Gastrocnemius medialis (tissue), 4 donors: Measurements from ENCODE around the gene ZNF536. TPM values are rescaled to one million over a fixed set of nuclear protein-coding genes. Genes with fewer than 3 reads are reported as not detected.
"Not testable (repeated sequence)": the region's sequence is repeated elsewhere in the genome, so short reads cannot be mapped to it uniquely, and the experiment has no call there.

ENCODE experiments used
- ATAC-seq, 2 donors: fragments of 150-250 bp; one replicate each; pipeline ENCODE4 v1.9.1; 2016
- DNase-seq, 2 donors: peaks; one replicate each; pipeline ENCODE4 v3.0.0-alpha.2; 2019
- H3K27ac ChIP-seq, 4 donors: fragments of 200-600 bp; sonication (generic); 1 replicate in 1 of 4; 2 replicates in 3 of 4; pipeline ENCODE4 v1.5.1; 2016 to 2018; ENCODE audit warnings: mild to moderate bottlenecking in 2 of 4, moderate library complexity in 1 of 4
- H3K27me3 ChIP-seq, 3 donors: fragments of 200-600 bp; sonication (generic) in 2 of 3; 1 replicate in 1 of 3; 2 replicates in 2 of 3; pipeline versions ENCODE4 v1.5.1 to v1.6.0; 2016 to 2019; ENCODE audit warnings: mild to moderate bottlenecking in 1 of 3, moderate library complexity in 1 of 3
- H3K36me3 ChIP-seq, 2 donors: fragments of 200-600 bp; sonication (generic) in 1 of 2; one replicate each; pipeline ENCODE4 v1.5.1; 2017 to 2018
- H3K4me1 ChIP-seq, 2 donors: fragments of 200-600 bp; sonication (generic) in 1 of 2; one replicate each; pipeline ENCODE4 v1.5.1; 2016 to 2017; ENCODE audit warnings: mild to moderate bottlenecking in 2 of 2
- H3K4me3 ChIP-seq, 4 donors: fragments of 200-600 bp; sonication (generic) in 3 of 4; 1 replicate in 1 of 4; 2 replicates in 3 of 4; pipeline ENCODE4 v1.5.1; 2016 to 2019; ENCODE audit warnings: mild to moderate bottlenecking in 2 of 4
- H3K9me3 ChIP-seq, 3 donors: fragments of 200-600 bp; sonication (generic) in 2 of 3; 1 replicate in 1 of 3; 2 replicates in 2 of 3; pipeline ENCODE4 v1.5.1; 2016 to 2019
- CTCF ChIP-seq, 5 experiments: fragments of 450-650 bp in 3 of 5; fragments of 200-600 bp in 2 of 5; sonication (generic) in 2 of 5; IDR thresholded peaks in 4 of 5; conservative IDR thresholded peaks in 1 of 5; 1 replicate in 4 of 5; 2 replicates in 1 of 5; pipeline ENCODE4 v1.5.1; 2016 to 2019; ENCODE audit warnings: antibody characterized with exemption in 5 of 5, mild to moderate bottlenecking in 3 of 5, moderate library complexity in 3 of 5
- POLR2A ChIP-seq, 2 donors: fragments of 450-650 bp; IDR thresholded peaks; one replicate each; pipeline ENCODE4 v1.6.1; 2017; ENCODE audit warnings: antibody characterized with exemption in 2 of 2, mild to moderate bottlenecking in 2 of 2, moderate library complexity in 2 of 2
- in situ Hi-C, 4 donors: fragments of 200-750 bp; cut with MboI; loops; one replicate each; pipeline versions ENCODE4 v1.15.0 to v1.8.0; 2017; ENCODE audit warnings: low sequenced_read_pairs in 4 of 4
- intact Hi-C: fragments of 100-400 bp; cut with DNase I; formaldehyde crosslinking; loops from one replicate; pipeline ENCODE4 v1.15.1; 2023; ENCODE audit warnings: low total_unique reads
- total RNA-seq, 4 donors: library from RNA; depleted of rRNA; stranded (reverse); fragments of >200 nt; gene quantifications; one replicate each; pipeline versions ENCODE4 v1.1.0 to v1.2.3, GENCODE V29; 2016

ZNF536 gene
- total RNA-seq, 4 donors from 2014 or later: 0.12 to 0.44 (median 0.20) TPM; not detected in 1

GRCh38 chr19:30482956-30483355 is 110.8 kb downstream of the ZNF536 start:
- no peak overlapping the region for H3K4me3 ChIP-seq
- DNase-seq (no peak), ATAC-seq (no peak)
- H3K4me1 ChIP-seq: no peaks in the 10 kb centered on the region
- TF ChIP-seq POLR2A (IDR thresholded peaks at IDR 0.05): no peak
- TF ChIP-seq CTCF (IDR thresholded peaks at IDR 0.05 in 4 of 5, conservative IDR thresholded peaks at IDR 0.05 in 1 of 5): no peak
- intact Hi-C loops (no loop called here), in situ Hi-C loops (no loop called here)
- H3K27ac ChIP-seq: no peak overlapping the region
- H3K9me3 ChIP-seq: no peaks in the 10 kb centered on the region
- H3K36me3 ChIP-seq: no peaks in the 10 kb centered on the region
- peaks cover 0 to 5% (median 0%) of the 10 kb centered on the region in 3 donors for H3K27me3 ChIP-seq

GRCh38 chr19:30486250-30486649 is 114.1 kb downstream of the ZNF536 start:
- ATAC-seq, H3K27me3 ChIP-seq, H3K36me3 ChIP-seq, in situ Hi-C loops, H3K4me1 ChIP-seq, H3K27ac ChIP-seq, H3K9me3 ChIP-seq, intact Hi-C loops, DNase-seq, H3K4me3 ChIP-seq: not testable (repeated sequence)

GRCh38 chr19:30487178-30487577 is 115.0 kb downstream of the ZNF536 start:
- ATAC-seq: no peak
- no peak overlapping the region for H3K4me3 ChIP-seq
- intact Hi-C loops (no loop called here), in situ Hi-C loops (no loop called here)
- no peak for DNase-seq
- peaks cover 0 to 1% (median 0%) of the 10 kb centered on the region in 3 donors for H3K27me3 ChIP-seq
- no peaks in the 10 kb centered on the region for H3K36me3 ChIP-seq
- no peak overlapping the region for H3K27ac ChIP-seq
- H3K4me1 ChIP-seq: no peaks in the 10 kb centered on the region
- no peaks in the 10 kb centered on the region for H3K9me3 ChIP-seq
- no peak for TF ChIP-seq CTCF (IDR thresholded peaks at IDR 0.05 in 4 of 5, conservative IDR thresholded peaks at IDR 0.05 in 1 of 5)

DNA sequence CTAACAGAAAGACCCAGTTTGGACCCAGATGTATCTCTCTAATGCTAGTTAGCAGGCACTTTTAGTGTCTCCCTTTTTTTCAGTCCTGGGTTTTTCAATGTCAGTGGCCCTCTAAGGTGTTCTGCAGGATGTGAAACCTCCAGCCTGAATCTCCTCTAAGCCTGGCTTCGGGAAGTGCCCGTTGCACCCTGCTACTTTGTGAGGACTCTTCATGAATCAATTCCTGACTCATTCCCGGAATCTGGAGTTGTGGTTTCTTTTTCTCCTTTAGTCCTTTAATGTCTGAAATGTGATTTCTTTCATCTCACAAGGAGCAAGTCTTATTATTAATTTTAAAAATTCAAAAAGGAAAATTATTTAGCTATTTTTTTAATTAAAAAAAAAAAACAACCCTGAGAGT is 116.0 kb downstream of the ZNF536 start:
- H3K9me3 ChIP-seq: no peaks in the 10 kb centered on the region
- H3K36me3 ChIP-seq: no peaks in the 10 kb centered on the region
- in situ Hi-C loops (no loop called here), intact Hi-C loops (no loop called here)
- H3K4me1 ChIP-seq: no peaks in the 10 kb centered on the region
- no peak overlapping the region for H3K4me3 ChIP-seq
- ATAC-seq: no peak
- H3K27me3 ChIP-seq: peaks cover 0 to 2% (median 0%) of the 10 kb centered on the region in 3 donors
- H3K27ac ChIP-seq: no peak overlapping the region
- TF ChIP-seq POLR2A (IDR thresholded peaks at IDR 0.05): no peak
- no peak for TF ChIP-seq CTCF (IDR thresholded peaks at IDR 0.05 in 4 of 5, conservative IDR thresholded peaks at IDR 0.05 in 1 of 5)
- DNase-seq: no peak

GRCh38 chr19:30490760-30491159 is 118.6 kb downstream of the ZNF536 start:
- Histone ChIP-seq H3K27ac (no peak overlapping the region), H3K4me3 (no peak overlapping the region), H3K36me3 (no peaks in the 10 kb centered on the region), H3K9me3 (no peaks in the 10 kb centered on the region), H3K27me3 (peaks cover 0 to 11% (median 0%) of the 10 kb centered on the region in 3 donors), H3K4me1 (no peaks in the 10 kb centered on the region)
- TF ChIP-seq CTCF (IDR thresholded peaks at IDR 0.05 in 4 of 5, conservative IDR thresholded peaks at IDR 0.05 in 1 of 5) (no peak), POLR2A (IDR thresholded peaks at IDR 0.05) (no peak)
- ATAC-seq (no peak), DNase-seq (no peak)
- in situ Hi-C loops (no loop called here), intact Hi-C loops (no loop called here)
